GDM1 (cell line): Measurements from ENCODE around the gene RCAN1.
"Not testable (repeated sequence)": the region's sequence is repeated elsewhere in the genome, so short reads cannot be mapped to it uniquely, and the experiment has no call there.

Experiments used
- DNase-seq: peaks from one replicate; lab custom pipeline; 2025; lab: John Stamatoyannopoulos, UW

RCAN1 gene

DNA sequence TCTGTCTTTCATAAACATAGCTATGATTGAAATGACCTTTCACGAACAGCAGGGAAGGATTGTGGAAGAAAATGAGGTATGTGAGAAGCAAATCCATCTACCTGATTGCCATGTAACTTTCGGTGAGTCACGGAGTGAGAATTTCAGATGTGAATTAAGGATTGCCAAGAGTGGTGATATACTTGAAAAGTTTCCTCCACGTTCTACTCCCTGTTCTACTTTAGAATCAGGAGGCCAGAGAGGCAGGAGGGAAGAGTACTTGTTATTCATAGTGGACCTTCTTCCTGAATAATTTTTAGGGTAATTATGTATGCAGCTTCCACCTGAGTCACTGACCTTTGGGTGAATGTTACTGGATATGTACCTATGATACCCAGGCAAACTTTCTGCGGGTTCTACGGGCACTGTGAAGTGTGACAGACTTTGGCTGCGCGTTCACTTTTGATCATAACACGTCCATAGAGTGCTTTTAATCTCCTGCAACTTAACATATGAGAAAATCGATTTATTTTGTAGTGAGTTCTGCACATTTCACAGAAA is 100.3 kb downstream of the RCAN1 start:
- no peak for DNase-seq

DNA sequence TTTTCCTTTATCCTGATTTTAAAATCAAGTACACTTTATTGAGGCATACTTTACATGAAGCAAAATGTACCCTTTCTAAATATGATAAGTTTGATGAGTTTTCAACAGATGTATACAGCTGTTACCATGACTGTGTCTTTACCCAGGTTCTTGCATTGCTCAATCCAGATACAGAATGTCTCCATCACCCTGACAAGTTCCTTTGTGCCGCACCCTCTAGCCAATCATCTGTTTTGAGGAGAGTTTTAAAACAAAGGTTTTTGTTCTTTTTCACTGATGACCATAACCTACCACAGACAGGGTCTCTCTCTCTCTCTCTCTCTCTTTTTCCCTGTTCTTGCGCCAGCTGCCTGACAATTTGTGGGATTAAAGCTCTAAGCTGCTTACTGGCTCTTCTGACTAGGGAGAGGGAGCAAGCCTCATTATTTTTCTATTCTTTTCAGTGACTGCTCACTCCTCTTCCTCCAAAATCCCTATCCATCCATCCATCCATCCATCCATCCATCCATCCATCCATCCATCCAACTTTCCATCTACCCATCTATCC is 101.7 kb downstream of the RCAN1 start:
- no peak for DNase-seq

- DNase-seq: no peak
These were observed 103.0 kb downstream of the RCAN1 start, which contains the start of gene KCNE1 for GRCh38 chr21:34511787-34512455. TSS of gene KCNE1 (minus strand) at chr21:34512210. CDS start at chr21:34449634, 62,576 bp downstream.

DNA sequence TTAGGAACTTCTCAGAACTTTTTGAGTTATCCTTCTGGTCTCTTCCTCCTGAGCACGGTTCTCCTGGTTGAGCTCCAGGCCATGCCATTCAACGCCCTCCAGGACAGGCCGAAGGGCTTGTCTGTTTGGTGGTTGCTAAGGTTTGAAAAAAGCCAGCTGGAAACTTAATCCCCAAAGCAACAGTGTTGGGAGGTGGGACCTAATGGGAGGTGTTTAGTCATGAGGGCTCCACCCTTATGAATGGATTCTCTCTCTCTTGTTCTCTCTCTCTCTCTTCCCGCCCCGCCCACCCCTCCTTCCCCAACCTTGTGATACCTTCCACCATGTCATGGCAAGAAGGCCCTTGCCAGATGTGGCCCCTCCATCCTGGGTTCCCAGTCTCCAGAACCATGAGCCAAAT is 103.7 kb downstream of the RCAN1 start:
- no peak for DNase-seq

- peak; percentile 69 for DNase-seq
These were observed 104.5 kb downstream of the RCAN1 start for GRCh38 chr21:34510148-34511142.

- DNase-seq: no peak
These were observed 105.8 kb downstream of the RCAN1 start for GRCh38 chr21:34509151-34509550.

DNA sequence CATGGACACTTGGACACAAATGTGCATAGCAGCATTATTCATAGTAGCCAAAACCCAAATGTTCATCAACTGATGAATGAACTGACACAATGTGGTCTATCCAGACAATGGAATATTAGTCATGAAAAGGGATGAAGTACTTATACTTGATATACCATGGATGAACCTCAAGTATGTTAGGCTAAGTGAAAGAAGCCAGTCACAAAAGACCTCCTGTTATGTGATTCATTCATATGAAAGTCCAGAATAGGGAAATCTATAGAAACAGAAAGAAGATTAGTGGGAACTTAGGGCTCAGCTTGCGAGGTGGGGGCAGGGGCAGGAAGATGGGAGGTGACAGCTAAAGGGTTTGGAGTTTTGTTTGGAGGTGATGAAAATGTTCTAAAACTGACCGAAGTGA is 110.3 kb downstream of the RCAN1 start:
- DNase-seq: no peak

- no peak for DNase-seq
These were observed 112.3 kb downstream of the RCAN1 start for GRCh38 chr21:34502480-34503106.

DNA sequence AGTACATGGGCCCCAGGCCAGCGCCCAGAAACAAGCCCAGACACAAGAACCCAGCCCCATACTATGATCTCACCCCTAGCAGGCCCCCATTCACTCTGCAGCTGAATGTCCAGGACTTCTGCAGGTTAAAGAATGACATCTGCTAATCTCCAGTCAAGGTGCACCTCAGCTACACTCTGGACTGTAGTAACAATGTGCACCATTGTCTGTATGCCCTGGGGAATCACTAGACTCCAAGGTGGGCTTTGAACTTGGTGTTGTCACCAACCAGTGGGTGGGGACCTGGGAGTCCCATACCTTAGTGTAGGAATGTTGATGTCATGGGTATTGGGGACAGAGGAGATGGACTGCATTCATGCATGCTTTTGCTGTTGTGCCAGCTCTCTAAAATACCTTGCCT is 113.2 kb downstream of the RCAN1 start:
- DNase-seq: no peak

DNA sequence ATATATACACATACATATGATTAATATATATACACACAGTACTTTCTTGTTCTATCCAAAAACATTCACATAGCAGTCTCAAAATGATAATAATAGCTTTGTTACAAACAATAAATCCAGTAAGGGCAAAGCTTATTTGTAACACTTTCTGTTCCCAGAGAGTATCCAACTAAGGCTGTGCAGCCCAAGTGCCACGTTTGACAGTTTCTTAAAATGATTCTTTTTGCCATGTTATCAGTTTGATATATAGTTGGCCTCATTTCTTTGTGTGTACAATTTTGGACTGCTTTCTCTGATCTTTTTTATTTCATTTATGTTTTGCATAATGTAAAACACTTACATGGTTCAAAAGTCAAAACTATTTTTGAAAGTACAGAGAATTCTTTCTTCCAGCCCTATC is 114.7 kb downstream of the RCAN1 start:
- no peak for DNase-seq

GRCh38 chr21:34499116-34499515 is 115.8 kb downstream of the RCAN1 start:
- no peak for DNase-seq

- no peak for DNase-seq
These were observed 116.3 kb downstream of the RCAN1 start for GRCh38 chr21:34498623-34499022.

- not testable (repeated sequence) for DNase-seq
These were observed 131.1 kb downstream of the RCAN1 start for GRCh38 chr21:34483854-34484253.

- DNase-seq: not testable (repeated sequence)
These were observed 131.5 kb downstream of the RCAN1 start for GRCh38 chr21:34483435-34483834.

- not testable (repeated sequence) for DNase-seq
These were observed 147.6 kb downstream of the RCAN1 start for GRCh38 chr21:34467333-34467732.
